HG03103 (cell line): ENCODE results near the gene OR10A5.
"Not testable (repeated sequence)": the region's sequence is repeated elsewhere in the genome, so short reads cannot be mapped to it uniquely, and the experiment has no call there.

Experiments
- ATAC-seq: cut with Tn5 transposase; IDR thresholded peaks from one replicate; pipeline ENCODE4 v1.9.1; 2021; ENCODE audit warnings: low read depth; ENCODE audit not compliant: unreplicated experiment

Gene OR10A5

GRCh38 chr11:6845383-6845782 lies at the start of gene OR10A5:
Gene OR10A5, plus strand, starts transcription at chr11:6845683. Its CDS starts 0 bp downstream, at chr11:6845683.
- ATAC-seq = no peak

GRCh38 chr11:6799402-6799801 lies 46.1 kb upstream of the OR10A5 start, which contains the start of gene OR6A2:
Gene OR6A2, minus strand, starts transcription at chr11:6799689. Its CDS starts 3,981 bp downstream, at chr11:6795708.
- no peak for ATAC-seq

GRCh38 chr11:6801075-6801474 lies 44.4 kb upstream of the OR10A5 start:
- ATAC-seq = not testable (repeated sequence)

- peak; percentile 89 for ATAC-seq
These were observed 33.0 kb upstream of the OR10A5 start for GRCh38 chr11:6812390-6813005.

GRCh38 chr11:6813656-6814055 lies 31.8 kb upstream of the OR10A5 start:
- no peak for ATAC-seq

GRCh38 chr11:6817694-6818093 lies 27.8 kb upstream of the OR10A5 start:
- ATAC-seq = no peak

- no peak for ATAC-seq
These were observed 26.5 kb upstream of the OR10A5 start for GRCh38 chr11:6818967-6819366.

GRCh38 chr11:6824136-6824823 lies 21.2 kb upstream of the OR10A5 start:
- no peak for ATAC-seq

- ATAC-seq = no peak
These were observed 20.2 kb upstream of the OR10A5 start for GRCh38 chr11:6825231-6825744.

- no peak for ATAC-seq
These were observed 17.4 kb upstream of the OR10A5 start for GRCh38 chr11:6828103-6828502.

GRCh38 chr11:6833356-6833755 lies 12.1 kb upstream of the OR10A5 start:
- no peak for ATAC-seq

GRCh38 chr11:6834021-6834420 lies 11.5 kb upstream of the OR10A5 start:
- ATAC-seq = no peak

- no peak for ATAC-seq
These were observed 3.8 kb upstream of the OR10A5 start for GRCh38 chr11:6841694-6842093.

- no peak for ATAC-seq
These were observed 1.8 kb upstream of the OR10A5 start for GRCh38 chr11:6843670-6844069.

GRCh38 chr11:6844356-6844755 lies 1.1 kb upstream of the OR10A5 start:
- ATAC-seq = no peak

- ATAC-seq = no peak
These were observed 5.0 kb downstream of the OR10A5 start for GRCh38 chr11:6850526-6850925.

GRCh38 chr11:6854801-6855200 lies 9.3 kb downstream of the OR10A5 start:
- not testable (repeated sequence) for ATAC-seq

- ATAC-seq = no peak
These were observed 10.6 kb downstream of the OR10A5 start for GRCh38 chr11:6855971-6856541.

- no peak for ATAC-seq
These were observed 11.4 kb downstream of the OR10A5 start for GRCh38 chr11:6856871-6857270.

GRCh38 chr11:6862961-6863360 lies 17.5 kb downstream of the OR10A5 start, which contains the start of gene OR10A2:
Gene OR10A2, plus strand, starts transcription at chr11:6863057. Its CDS starts 6,698 bp downstream, at chr11:6869755.
- ATAC-seq = no peak

- no peak for ATAC-seq
These were observed 19.0 kb downstream of the OR10A5 start for GRCh38 chr11:6864438-6864837.
